ENCODE data around the gene MYADML2.

MYADML2 gene

DNA sequence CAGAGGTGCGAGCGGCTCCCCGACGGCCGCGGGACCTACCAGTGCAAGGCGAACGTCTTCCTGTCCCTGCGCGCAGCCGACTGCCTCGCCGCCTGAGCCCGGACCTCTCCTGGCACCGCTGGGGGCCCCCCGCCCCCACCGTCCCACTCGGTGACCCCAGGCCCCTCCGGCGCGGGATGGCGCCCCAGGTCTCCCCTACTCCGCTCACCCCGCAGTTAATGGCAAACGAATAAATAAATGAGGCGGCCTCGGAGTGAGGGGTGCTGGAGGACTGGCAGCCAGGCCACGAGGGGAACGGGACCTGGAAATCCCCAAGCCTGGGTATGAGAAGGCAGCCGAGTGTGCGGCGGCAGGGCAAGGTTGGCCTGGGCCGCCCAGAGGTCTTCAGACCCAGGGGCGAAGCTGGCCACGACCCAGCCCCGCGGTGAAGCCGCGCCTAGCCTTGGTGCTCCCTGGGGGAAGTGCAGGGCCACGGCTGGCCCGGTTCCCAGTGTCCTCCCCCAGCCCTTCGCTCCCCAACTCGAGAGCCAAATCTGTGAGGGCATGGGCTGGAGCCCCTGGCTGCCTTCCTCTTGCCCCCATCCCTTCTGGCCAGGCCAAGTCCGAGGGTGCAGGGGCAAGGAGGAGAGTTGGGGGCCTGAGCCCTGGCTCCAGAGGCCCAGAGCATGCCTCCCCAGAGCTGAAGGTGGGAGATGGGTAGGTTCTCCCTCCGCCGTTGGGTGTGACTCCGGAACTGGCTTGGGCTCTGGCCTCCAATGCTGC, 44.2 kb downstream of the MYADML2 start:
- DNase-seq (ENCODE audit: extremely low spot score, insufficient read length, low read depth) (no peak), FAIRE-seq (no peak)

DNA sequence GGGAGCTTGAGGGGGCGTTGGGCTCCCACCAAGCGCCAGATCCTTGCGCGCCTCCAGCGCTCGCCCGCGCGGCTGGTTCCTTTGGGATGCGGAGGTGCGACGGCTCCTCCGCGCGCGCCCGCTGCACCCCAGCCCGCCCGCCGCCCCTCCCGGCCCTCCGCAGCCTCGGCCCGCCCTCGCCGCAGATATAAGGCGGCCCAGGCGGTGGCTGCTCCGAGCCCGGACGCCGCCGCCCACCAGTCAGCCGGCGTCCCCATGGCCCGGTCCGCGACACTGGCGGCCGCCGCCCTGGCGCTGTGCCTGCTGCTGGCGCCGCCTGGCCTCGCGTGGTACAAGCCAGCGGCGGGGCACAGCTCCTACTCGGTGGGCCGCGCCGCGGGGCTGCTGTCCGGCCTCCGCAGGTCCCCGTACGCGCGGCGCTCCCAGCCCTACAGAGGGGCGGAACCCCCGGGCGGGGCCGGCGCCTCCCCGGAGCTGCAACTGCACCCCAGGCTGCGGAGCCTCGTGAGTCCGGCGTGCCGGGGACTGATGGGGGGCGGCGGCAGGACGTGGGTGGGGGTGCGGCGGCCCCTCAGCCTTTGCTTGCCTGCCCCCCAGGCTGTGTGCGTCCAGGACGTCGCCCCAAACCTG, 44.9 kb downstream of the MYADML2 start, which contains the start of gene NPB:
TSS of gene NPB (plus strand) at position 216 of the 630 bp plus-strand sequence. CDS start at position 256, 40 bp downstream.
- DNase-seq (ENCODE audit: extremely low spot score, insufficient read length, low read depth) (no peak), FAIRE-seq (no peak)

DNA sequence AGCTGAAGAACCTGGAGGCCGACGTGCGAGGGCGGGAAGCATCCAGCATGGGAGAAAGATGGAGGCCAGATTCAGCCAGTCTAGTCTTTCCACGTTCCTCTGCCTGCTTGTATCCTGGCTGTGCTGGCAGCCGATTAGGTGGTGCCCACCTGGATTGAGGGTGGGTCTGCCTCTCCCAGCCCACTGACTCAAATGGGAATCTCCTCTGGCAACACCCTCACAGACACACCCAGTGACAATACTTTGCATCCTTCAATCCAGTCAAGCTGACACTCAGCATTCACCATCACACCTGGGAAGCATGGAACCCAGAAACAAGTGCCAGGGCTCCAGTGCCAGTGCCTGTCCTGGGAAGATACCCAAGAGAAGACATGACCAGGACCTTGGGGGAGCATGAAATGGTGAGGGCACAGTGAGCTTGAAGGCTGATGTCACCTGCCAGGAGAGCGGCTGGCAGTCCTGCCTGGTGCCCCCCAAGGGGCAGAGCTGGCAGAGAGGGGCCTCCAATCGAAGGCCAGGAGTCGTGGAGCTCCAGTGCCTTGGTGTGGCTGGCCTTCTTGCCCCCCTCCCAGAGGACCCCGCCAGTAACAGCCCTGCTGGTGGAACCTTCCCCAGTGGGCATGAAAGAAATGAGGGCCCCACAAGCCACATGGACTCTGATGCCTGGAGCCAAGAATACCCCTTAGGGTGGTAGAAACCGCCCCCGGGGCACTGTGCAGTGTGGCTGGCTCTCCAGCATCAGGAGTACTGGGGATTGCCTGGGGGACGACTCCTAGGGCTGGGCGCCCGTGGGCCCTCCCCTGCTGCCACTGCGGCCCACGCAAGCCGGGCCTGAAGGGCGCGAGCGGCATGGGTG, 45.6 kb downstream of the MYADML2 start:
- DNase-seq (ENCODE audit: extremely low spot score, insufficient read length, low read depth) (no peak), FAIRE-seq (no peak)

GRCh38 chr17:81900181-81900820, 46.7 kb downstream of the MYADML2 start:
- no peak for FAIRE-seq
- DNase-seq (ENCODE audit: extremely low spot score, insufficient read length, low read depth) = no peak

GRCh38 chr17:81899514-81900166, 47.4 kb downstream of the MYADML2 start:
- no peak for DNase-seq (ENCODE audit: extremely low spot score, insufficient read length, low read depth)
- no peak for FAIRE-seq

DNA sequence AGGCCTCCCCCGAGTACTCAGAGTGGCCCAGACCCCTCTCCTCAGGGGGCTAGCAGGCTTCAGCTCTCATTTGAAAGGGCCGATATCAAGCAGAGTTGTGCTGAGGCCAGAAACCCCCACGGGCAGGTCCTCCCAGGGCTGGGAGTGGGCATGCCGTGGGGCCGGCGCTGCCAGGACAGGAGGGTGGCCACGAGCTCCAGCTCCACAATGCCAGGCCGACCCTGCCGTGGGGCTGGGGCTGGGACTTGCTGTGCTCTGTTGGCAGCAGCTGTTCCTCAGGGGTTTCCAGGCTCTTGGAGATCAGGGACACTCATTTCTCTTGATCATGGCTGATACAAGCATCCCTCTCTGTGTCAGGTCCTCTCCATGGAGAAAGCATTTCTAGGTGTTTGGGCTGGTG, 48.1 kb downstream of the MYADML2 start:
- no peak for FAIRE-seq
- no peak for DNase-seq (ENCODE audit: extremely low spot score, insufficient read length, low read depth)

GRCh38 chr17:81898029-81898866, 48.8 kb downstream of the MYADML2 start:
- DNase-seq (ENCODE audit: extremely low spot score, insufficient read length, low read depth) (no peak), FAIRE-seq (no peak)

DNA sequence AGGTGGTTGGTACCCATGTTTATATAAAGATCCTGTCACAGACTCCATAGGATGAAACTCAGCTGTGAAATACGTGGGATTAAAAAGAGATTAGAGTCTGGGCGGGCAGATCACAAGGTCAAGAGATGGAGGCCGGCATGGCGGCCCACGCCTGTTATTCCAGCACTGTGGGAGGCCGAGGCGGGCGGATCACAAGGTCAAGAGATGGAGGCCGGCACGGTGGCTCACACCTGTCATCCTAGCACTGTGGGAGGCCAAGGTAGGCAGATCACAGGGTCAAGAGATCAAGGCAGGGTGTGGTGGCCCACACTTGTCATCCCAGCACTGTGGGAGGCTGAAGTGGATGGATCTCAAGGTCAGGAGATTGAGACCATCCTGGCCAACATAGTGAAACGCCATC, 51.6 kb downstream of the MYADML2 start:
- DNase-seq (ENCODE audit: extremely low spot score, insufficient read length, low read depth) = no peak
- no peak for FAIRE-seq

- FAIRE-seq (no peak), DNase-seq (ENCODE audit: extremely low spot score, insufficient read length, low read depth) (no peak)
These were observed 55.8 kb downstream of the MYADML2 start for GRCh38 chr17:81891303-81891552.

GRCh38 chr17:81890447-81891302, 56.4 kb downstream of the MYADML2 start:
- DNase-seq (ENCODE audit: extremely low spot score, insufficient read length, low read depth) (no peak), FAIRE-seq (no peak)

All from GM18507 (cell line).